ENCODE results near the gene PPIL4. TPM values are rescaled to one million over a fixed set of nuclear protein-coding genes. Genes with fewer than 3 reads are reported as not detected.
A peak's percentile ranks its signal among the peaks of the same experiment; 100 is the strongest.

PPIL4 gene
- total RNA-seq, 2 donors from 2014 or later, result 33.0 to 34.7 TPM

- Mint-ChIP-seq H3K4me3 (no peak overlapping the region), H3K4me1 (peaks cover 28% of the 10 kb centered on the region), H3K36me3 (ENCODE audit: low read depth) (peaks cover 3% of the 10 kb centered on the region), H3K27me3 (no peaks in the 10 kb centered on the region), H3K27ac (peak overlapping the region; percentile 100)
- ATAC-seq, result no peak
- no peaks in the 10 kb centered on the region for H3K9me3 ChIP-seq (ENCODE audit: control insufficient read depth, low read length, poor library complexity, severe bottlenecking)
- DNase-seq, result no peak
Observed at GRCh38 chr6:149488815-149489214, 57.0 kb downstream of the PPIL4 start.

- Mint-ChIP-seq H3K36me3 (ENCODE audit: low read depth) (peaks cover 6% of the 10 kb centered on the region), H3K4me3 (no peak overlapping the region), H3K27me3 (no peaks in the 10 kb centered on the region), H3K4me1 (peaks cover 25% of the 10 kb centered on the region), H3K27ac (peak overlapping the region; percentile 100)
- ATAC-seq (no peak), DNase-seq (no peak)
- no peaks in the 10 kb centered on the region for H3K9me3 ChIP-seq (ENCODE audit: control insufficient read depth, low read length, poor library complexity, severe bottlenecking)
Observed at GRCh38 chr6:149487316-149487715, 58.5 kb downstream of the PPIL4 start.

GRCh38 chr6:149484733-149485700 is 60.8 kb downstream of the PPIL4 start, which contains the start of gene ZC3H12D:
TSS of gene ZC3H12D (minus strand) at chr6:149485014. CDS start at chr6:149474543, 10,471 bp downstream.
- Mint-ChIP-seq H3K4me1 (peaks cover 45% of the 10 kb centered on the region), H3K36me3 (ENCODE audit: low read depth) (peaks cover 12% of the 10 kb centered on the region), H3K27me3 (no peaks in the 10 kb centered on the region), H3K27ac (peak within 1 kb of the TSS; percentile 100), H3K4me3 (peak within 1 kb of the TSS; percentile 100)
- ATAC-seq (peak; percentile 73), DNase-seq (peak; percentile 70 to 80 (median 76))
- no peaks in the 10 kb centered on the region for H3K9me3 ChIP-seq (ENCODE audit: control insufficient read depth, low read length, poor library complexity, severe bottlenecking)

- Mint-ChIP-seq H3K27ac (peak overlapping the region; percentile 100), H3K4me3 (peak overlapping the region; percentile 100), H3K4me1 (peaks cover 52% of the 10 kb centered on the region), H3K27me3 (no peaks in the 10 kb centered on the region), H3K36me3 (ENCODE audit: low read depth) (peaks cover 15% of the 10 kb centered on the region)
- DNase-seq, result no peak
- H3K9me3 ChIP-seq (ENCODE audit: control insufficient read depth, low read length, poor library complexity, severe bottlenecking), result no peaks in the 10 kb centered on the region
- ATAC-seq, result no peak
Observed at GRCh38 chr6:149483849-149484655, 61.8 kb downstream of the PPIL4 start.

GRCh38 chr6:149483334-149483725 is 62.5 kb downstream of the PPIL4 start:
- no peak for DNase-seq
- H3K4me1 Mint-ChIP-seq, result peaks cover 58% of the 10 kb centered on the region
- H3K9me3 ChIP-seq (ENCODE audit: control insufficient read depth, low read length, poor library complexity, severe bottlenecking), result no peaks in the 10 kb centered on the region
- H3K36me3 Mint-ChIP-seq (ENCODE audit: low read depth), result peaks cover 15% of the 10 kb centered on the region
- peak overlapping the region; percentile 100 for H3K27ac Mint-ChIP-seq
- no peaks in the 10 kb centered on the region for H3K27me3 Mint-ChIP-seq
- peak overlapping the region; percentile 100 for H3K4me3 Mint-ChIP-seq
- no peak for ATAC-seq

GRCh38 chr6:149482545-149483333 is 63.1 kb downstream of the PPIL4 start:
- ATAC-seq (no peak), DNase-seq (no peak)
- no peaks in the 10 kb centered on the region for H3K9me3 ChIP-seq (ENCODE audit: control insufficient read depth, low read length, poor library complexity, severe bottlenecking)
- H3K27me3 Mint-ChIP-seq, result no peaks in the 10 kb centered on the region
- peaks cover 15% of the 10 kb centered on the region for H3K36me3 Mint-ChIP-seq (ENCODE audit: low read depth)
- peak overlapping the region; percentile 100 for H3K27ac Mint-ChIP-seq
- peak overlapping the region; percentile 100 for H3K4me3 Mint-ChIP-seq
- H3K4me1 Mint-ChIP-seq, result peaks cover 58% of the 10 kb centered on the region

GRCh38 chr6:149480502-149481280 is 65.2 kb downstream of the PPIL4 start:
- peak overlapping the region; percentile 100 for H3K4me3 Mint-ChIP-seq
- no peaks in the 10 kb centered on the region for H3K9me3 ChIP-seq (ENCODE audit: control insufficient read depth, low read length, poor library complexity, severe bottlenecking)
- DNase-seq (peak; percentile 45 to 64 (median 60)), ATAC-seq (peak; percentile 45)
- H3K27ac Mint-ChIP-seq, result peak overlapping the region; percentile 100
- peaks cover 15% of the 10 kb centered on the region for H3K36me3 Mint-ChIP-seq (ENCODE audit: low read depth)
- peaks cover 67% of the 10 kb centered on the region for H3K4me1 Mint-ChIP-seq
- no peaks in the 10 kb centered on the region for H3K27me3 Mint-ChIP-seq

GRCh38 chr6:149478631-149479314 is 67.1 kb downstream of the PPIL4 start:
- Mint-ChIP-seq H3K4me1 (peaks cover 67% of the 10 kb centered on the region), H3K27me3 (no peaks in the 10 kb centered on the region), H3K36me3 (ENCODE audit: low read depth) (peaks cover 13% of the 10 kb centered on the region), H3K27ac (peak overlapping the region; percentile 100), H3K4me3 (peak overlapping the region; percentile 100)
- DNase-seq, result no peak
- no peaks in the 10 kb centered on the region for H3K9me3 ChIP-seq (ENCODE audit: control insufficient read depth, low read length, poor library complexity, severe bottlenecking)
- ATAC-seq, result no peak

GRCh38 chr6:149477544-149477943 is 68.3 kb downstream of the PPIL4 start:
- no peaks in the 10 kb centered on the region for H3K9me3 ChIP-seq (ENCODE audit: control insufficient read depth, low read length, poor library complexity, severe bottlenecking)
- H3K27ac Mint-ChIP-seq, result peak overlapping the region; percentile 100
- ATAC-seq (no peak), DNase-seq (no peak)
- H3K27me3 Mint-ChIP-seq, result no peaks in the 10 kb centered on the region
- peaks cover 10% of the 10 kb centered on the region for H3K36me3 Mint-ChIP-seq (ENCODE audit: low read depth)
- peak overlapping the region; percentile 88 for H3K4me3 Mint-ChIP-seq
- H3K4me1 Mint-ChIP-seq, result peaks cover 72% of the 10 kb centered on the region

GRCh38 chr6:149476789-149477455 is 68.9 kb downstream of the PPIL4 start:
- ATAC-seq, result no peak
- no peaks in the 10 kb centered on the region for H3K9me3 ChIP-seq (ENCODE audit: control insufficient read depth, low read length, poor library complexity, severe bottlenecking)
- Mint-ChIP-seq H3K4me1 (peaks cover 72% of the 10 kb centered on the region), H3K36me3 (ENCODE audit: low read depth) (peaks cover 10% of the 10 kb centered on the region), H3K27me3 (no peaks in the 10 kb centered on the region), H3K27ac (peak overlapping the region; percentile 100), H3K4me3 (peak overlapping the region; percentile 88)
- no peak for DNase-seq
